HG03457 (cell line): ENCODE results near the gene ARMC6.

ENCODE experiments used
- ATAC-seq: cut with Tn5 transposase; IDR thresholded peaks from one replicate; pipeline ENCODE4 v1.9.1; 2021; ENCODE audit warnings: moderate number of reproducible peaks; ENCODE audit not compliant: unreplicated experiment

The ARMC6 gene

DNA sequence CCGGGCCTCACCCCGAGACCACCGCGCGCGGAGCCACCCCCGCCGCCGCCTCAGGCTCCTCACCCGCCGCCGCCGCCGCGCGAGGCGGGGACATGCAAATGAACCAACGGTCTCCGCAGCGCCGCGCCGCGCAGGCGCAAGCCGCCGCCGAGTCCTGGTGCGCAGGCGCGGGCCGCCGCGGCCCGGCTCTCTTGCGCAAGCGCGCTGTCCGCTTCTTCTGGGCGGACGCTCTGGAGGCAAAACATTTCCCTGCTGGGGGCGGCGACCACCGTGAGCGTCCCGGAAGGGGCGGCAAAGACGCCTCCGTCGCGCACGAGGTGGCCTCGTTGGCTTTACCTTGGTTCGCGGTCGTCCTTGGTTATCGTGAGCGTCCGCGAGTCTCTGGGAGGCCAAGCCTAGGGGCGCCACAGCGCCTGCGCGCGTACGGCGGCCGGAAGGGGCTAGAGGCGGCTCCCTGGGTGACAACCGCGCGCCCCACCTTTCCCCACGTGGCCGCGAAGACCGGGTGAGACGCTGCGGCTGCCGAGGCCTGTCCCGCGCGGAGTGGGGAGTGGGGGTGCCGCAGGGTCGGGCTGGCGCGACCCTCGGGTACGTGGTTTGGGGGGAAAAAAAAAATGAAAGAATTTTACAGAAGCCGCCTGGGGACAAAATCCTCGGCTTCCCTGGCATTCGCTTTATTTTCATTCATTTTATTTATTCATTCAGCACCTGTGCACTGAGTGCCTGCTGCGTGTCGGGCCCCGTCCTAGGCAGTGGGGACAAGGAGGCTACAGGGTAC lies at the start of gene ARMC6, which contains the start of gene SUGP2:
Gene ARMC6 (plus strand): TSS at position 178 of the 778 bp plus-strand sequence. CDS start 607 bp downstream, outside the sequence.
Gene SUGP2 (minus strand): TSS at position 92 of the 778 bp plus-strand sequence. CDS start 2,446 bp downstream, outside the sequence.
- peak; percentile 57 for ATAC-seq

- ATAC-seq, result no peak
Measured at GRCh38 chr19:18984251-18984650, 49.2 kb upstream of the ARMC6 start.

GRCh38 chr19:18985257-18985656 lies 48.1 kb upstream of the ARMC6 start:
- ATAC-seq, result no peak

GRCh38 chr19:18987456-18987855 lies 45.9 kb upstream of the ARMC6 start:
- ATAC-seq, result no peak

- no peak for ATAC-seq
Measured at GRCh38 chr19:18989316-18989715, 44.1 kb upstream of the ARMC6 start.

GRCh38 chr19:18990128-18990708 lies 43.2 kb upstream of the ARMC6 start:
- no peak for ATAC-seq

- no peak for ATAC-seq
Measured at GRCh38 chr19:18991006-18991405, 42.4 kb upstream of the ARMC6 start.

GRCh38 chr19:18991468-18991867 lies 41.9 kb upstream of the ARMC6 start:
- ATAC-seq, result no peak

DNA sequence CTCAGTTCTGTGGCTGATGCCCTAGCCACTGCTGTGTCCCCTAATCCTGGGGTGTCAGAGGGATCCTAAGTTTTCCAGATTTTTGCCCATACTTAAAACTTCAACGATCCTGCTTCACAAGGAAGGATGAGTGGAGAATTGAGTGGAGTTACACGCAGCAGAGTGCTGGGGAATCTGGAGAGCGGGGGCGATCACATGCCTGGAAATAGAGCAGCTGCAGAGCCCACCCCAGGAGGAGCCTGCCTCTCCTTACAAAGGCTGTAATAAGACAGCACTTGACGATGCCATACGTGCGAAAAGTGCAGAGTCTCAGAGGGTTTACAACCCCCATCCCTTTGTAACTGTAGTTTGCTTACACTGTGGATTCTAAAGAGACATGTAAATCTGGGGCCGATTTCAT lies 40.7 kb upstream of the ARMC6 start:
- no peak for ATAC-seq

- no peak for ATAC-seq
Measured at GRCh38 chr19:18993115-18993514, 40.3 kb upstream of the ARMC6 start.

DNA sequence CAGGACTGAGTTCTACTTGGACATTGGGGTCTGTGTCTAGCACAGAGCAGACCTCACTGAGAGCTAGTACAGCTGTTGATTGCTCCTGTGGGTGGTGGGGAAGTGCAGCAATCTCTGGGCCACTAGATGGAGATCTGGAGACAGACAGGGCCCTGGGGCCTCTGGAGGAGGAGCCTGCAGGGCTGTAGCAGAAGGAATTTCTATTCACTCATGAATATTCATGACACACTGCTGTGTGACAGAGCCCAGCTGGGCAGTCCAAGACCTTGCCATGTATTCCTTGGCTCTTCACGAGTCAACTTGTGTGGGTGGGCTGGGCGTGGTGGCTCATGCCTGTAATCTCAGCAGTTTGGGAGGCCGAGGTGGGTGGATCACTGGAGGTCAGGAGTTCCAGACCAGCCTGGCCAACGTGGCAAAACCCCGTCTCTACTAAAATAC lies 37.6 kb upstream of the ARMC6 start:
- no peak for ATAC-seq

GRCh38 chr19:18996351-18996750 lies 37.1 kb upstream of the ARMC6 start:
- ATAC-seq, result no peak

GRCh38 chr19:18996796-18997394 lies 36.5 kb upstream of the ARMC6 start:
- no peak for ATAC-seq

DNA sequence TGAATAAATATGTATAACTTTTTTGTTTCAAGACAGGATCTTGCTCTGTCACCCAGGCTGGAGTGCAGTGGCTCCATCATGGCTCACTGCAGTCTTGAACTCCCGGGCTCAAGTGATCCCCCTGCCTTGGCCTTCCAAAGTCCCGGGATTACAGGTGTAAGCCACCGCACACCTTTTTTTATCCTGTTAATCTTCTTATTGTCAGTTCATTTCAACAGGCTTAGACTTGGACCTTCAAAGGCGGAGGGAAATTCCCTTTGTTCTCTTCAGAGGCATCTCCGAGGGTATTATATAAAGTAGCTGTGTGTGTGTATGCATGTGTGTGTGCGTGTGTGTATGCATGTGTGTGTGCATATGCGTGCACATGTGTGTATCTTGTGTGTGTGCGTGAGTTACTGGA lies 35.1 kb upstream of the ARMC6 start:
- no peak for ATAC-seq

DNA sequence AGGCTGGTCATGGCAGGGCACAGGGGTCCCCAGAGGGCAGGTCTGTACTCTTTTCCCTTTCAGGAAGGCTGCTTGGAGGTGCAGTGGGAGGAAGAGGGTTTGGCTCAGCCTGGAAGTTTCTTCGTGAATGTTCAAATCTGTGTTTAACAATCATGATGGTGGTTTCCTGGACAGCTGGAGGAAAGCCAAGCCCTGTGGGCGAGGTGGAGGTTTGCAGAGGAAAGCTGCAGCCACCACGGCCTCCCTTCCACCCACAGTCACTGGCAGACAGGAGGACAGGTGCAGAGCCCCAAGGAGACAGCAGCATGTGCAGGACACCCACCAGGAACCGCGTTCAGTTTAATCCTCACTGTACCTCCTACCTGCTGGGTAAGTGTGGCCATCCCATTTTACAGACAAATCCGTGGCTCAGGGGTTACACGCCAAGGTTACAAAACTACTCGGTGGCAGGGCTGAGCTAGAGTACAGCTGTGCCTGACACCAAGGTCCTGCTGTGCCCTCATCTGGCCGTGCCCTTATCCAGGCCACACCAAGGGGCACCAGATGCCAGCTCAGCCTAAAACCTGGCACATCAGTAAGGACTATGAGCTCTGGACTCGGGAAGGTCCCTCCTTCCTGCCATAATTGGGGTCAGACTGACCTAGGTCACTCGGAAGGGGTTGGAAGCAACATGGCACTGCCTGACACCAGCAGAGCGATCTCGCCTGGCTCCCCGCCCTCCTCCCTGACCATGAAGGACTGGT lies 34.2 kb upstream of the ARMC6 start:
- no peak for ATAC-seq

DNA sequence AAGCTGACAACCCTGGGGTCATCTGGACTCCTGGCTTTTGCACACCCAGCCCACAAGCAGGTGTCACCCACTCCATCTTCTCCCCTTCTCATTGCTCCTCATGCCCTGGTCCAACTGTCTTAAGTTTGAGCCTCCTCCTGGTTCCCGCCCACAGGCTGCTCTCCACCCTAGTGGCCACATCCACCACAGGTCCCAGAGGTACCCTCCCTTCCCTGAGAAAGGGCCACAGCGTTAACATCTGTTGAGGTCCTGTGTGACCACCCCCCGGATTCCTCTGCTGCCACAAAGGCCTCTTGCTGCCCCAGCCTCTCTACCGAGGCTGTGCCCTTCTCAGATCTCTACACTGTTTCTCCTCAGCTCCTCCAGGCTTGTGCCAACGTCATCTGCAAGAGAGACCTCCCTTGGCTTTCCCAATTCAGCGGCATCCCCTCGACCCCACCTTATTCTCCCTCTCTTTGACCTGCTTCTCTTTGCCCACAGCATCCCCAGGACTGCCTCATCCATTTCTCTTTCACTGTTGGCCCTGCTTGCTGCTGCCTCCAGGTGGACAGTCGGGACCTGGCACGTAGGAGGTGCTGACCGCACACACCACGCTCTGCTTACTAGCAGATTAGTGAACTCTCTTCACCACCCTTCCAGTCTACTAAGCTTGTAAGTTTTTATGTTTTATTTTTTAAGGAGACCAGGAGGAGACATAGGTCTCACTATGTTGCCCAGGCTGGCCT lies 33.3 kb upstream of the ARMC6 start:
- no peak for ATAC-seq

DNA sequence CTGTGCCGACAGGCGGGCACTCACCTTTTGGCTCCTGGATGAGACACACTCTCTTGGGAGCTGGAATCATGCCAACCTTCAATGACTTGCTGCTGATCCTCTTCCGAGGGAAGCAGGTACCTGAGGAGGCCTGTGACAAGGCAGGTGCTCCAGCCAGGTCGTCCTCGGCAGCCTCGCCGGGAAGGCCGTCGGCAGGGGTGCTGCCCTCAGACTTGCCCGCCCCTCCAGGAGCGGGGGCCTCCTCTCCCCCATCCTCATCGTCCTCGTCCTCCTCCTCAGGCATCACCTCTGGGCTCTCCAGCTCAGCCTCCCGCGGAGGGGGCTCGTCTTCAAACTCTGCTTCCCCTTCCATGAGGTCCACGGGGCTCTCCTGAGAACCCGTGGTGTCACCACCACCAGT lies 29.3 kb upstream of the ARMC6 start:
- ATAC-seq, result no peak

DNA sequence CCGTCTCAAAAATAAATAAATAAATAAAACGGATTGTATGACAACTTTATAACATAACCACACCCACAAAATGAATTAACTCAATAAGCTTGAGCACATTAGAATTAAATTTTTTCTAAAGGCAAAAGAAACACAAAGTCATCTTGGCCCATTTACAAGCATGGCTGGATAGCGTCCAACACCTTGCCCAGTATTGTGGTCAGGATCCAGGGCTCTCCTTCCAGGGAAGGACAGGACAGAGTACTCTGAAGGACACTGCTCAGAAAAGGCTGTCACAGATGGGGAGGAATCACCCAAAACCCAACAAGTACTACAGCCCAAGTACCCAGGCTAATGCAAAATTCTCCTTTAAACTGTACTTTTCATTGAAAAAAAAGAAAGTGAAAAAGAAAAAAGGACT lies 27.2 kb upstream of the ARMC6 start:
- ATAC-seq, result no peak

DNA sequence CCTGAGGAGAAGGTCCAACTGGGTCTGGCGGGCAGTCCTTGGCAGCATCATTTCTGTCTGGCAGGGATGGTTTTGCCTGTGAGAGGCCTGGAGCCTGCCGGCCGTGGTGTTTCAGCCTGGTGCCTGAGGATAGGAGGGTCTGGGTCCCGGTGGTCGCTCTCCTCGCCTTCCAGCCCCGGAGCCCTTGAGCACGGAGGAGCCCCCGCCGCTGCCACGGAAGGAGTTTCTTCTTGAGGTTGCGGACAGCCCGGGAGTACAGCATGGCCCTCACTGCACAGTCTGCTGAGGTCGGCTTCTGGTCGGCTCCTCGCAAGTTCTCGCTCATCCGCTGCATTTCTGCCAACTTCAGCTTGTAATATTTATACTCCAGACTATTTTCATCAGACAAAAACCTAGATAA lies 23.5 kb upstream of the ARMC6 start:
- no peak for ATAC-seq

DNA sequence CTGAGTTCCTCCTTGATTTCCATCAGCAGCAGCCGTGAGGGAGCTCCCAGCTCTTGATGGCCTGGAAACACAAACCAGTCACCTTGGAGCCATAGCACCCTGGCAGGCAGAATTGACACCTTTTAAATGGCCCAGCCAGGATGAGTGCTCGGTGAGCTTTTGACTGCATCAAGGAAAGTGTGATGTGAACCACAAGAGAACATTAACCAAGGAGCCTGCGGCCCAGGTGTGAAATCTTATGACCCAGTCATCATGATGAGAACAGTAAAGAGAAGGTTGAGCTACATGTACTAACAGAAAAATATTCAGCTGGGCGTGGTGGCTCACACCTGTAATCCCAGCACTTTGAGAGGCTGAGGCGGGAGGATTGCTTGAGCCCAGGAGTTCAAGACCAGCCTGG lies 22.9 kb upstream of the ARMC6 start:
- no peak for ATAC-seq

DNA sequence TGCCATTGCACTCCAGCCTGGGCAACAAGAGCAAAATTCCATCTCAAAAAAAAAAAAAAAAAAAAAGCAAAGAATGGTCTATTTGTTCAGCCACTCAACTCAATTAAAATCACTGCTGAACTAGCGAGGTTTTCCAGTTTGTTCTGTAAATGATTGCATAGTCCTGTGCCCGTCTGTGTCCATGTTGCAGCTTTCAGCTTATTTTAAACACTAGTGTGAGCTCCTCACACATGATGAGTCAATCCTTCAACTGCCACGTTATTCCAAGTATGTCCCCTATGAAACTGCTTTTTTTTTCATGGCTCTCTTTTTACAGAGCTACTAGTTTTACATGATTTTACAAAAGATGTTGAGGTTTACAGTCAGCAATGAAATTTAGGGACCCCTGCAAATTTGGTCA lies 12.3 kb upstream of the ARMC6 start:
- ATAC-seq, result no peak
